Keratinocyte (primary cell): ENCODE data around the gene ZSCAN22. TPM values are rescaled to one million over a fixed set of nuclear protein-coding genes. Genes with fewer than 3 reads are reported as not detected.
A peak's percentile ranks its signal among the peaks of the same experiment; 100 is the strongest.

ENCODE experiments used
- DNase-seq: peaks from one replicate; pipeline ENCODE4 v3.0.0-alpha.2; 2011; ENCODE audit warnings: low read depth, missing footprints, low spot score
- FAIRE-seq: peaks from 2 replicates; lab custom pipeline; 2011; peaks lifted over from hg19 to GRCh38; lab: Jason Lieb, UNC
- H2AFZ ChIP-seq: 2 replicates; pipeline ENCODE4 v1.6.0; 2012; ENCODE audit warnings: low read length, control low read depth, inconsistent platforms; ENCODE audit not compliant: control insufficient read depth
- H3K27ac ChIP-seq: 2 replicates; pipeline ENCODE4 v1.5.1; 2011; ENCODE audit warnings: low read length; ENCODE audit not compliant: control insufficient read depth, insufficient read depth
- H3K27me3 ChIP-seq: 3 replicates; pipeline ENCODE4 v1.6.0; 2011; ENCODE audit warnings: low read length; ENCODE audit not compliant: control insufficient read depth, insufficient read depth; ENCODE audit errors: extremely low read depth
- H3K36me3 ChIP-seq, 2 experiments: 2 replicates in 1 of 2; 3 replicates in 1 of 2; pipeline ENCODE4 v1.5.1; 2011; ENCODE audit warnings: low read length in 2 of 2, mild to moderate bottlenecking in 1 of 2; ENCODE audit not compliant: control insufficient read depth in 2 of 2, insufficient read depth in 2 of 2; ENCODE audit errors: extremely low read depth in 1 of 2
- H3K4me1 ChIP-seq: 3 replicates; pipeline ENCODE4 v1.5.1; 2011; ENCODE audit warnings: low read length; ENCODE audit not compliant: control insufficient read depth, insufficient read depth; ENCODE audit errors: extremely low read depth
- H3K4me2 ChIP-seq: 3 replicates; pipeline ENCODE4 v1.6.0; 2011; ENCODE audit warnings: low read depth, low read length; ENCODE audit not compliant: control insufficient read depth, insufficient read depth; ENCODE audit errors: extremely low read depth
- H3K4me3 ChIP-seq, 3 experiments: fragments of 200-600 bp in 1 of 3; sonication (generic) in 1 of 3; 2 replicates in 2 of 3; 3 replicates in 1 of 3; pipeline ENCODE4 v1.5.1; 2011 to 2016; ENCODE audit warnings: low read length in 3 of 3, mild to moderate bottlenecking in 3 of 3, control low read depth in 2 of 3, inconsistent platforms in 1 of 3, low read depth in 1 of 3, mixed read lengths in 1 of 3, mixed run types in 1 of 3, moderate library complexity in 1 of 3; ENCODE audit not compliant: control insufficient read depth in 2 of 3, insufficient read depth in 2 of 3; ENCODE audit errors: extremely low read depth in 1 of 3
- H3K79me2 ChIP-seq: 2 replicates; pipeline ENCODE4 v1.6.0; 2012; ENCODE audit warnings: low read length; ENCODE audit not compliant: control insufficient read depth, insufficient read depth
- H3K9ac ChIP-seq: 3 replicates; pipeline ENCODE4 v1.6.0; 2011; ENCODE audit warnings: low read length; ENCODE audit not compliant: control insufficient read depth, insufficient read depth; ENCODE audit errors: extremely low read depth
- H3K9me1 ChIP-seq: 3 replicates; pipeline ENCODE4 v1.6.0; 2011; ENCODE audit warnings: low read length; ENCODE audit not compliant: control insufficient read depth, insufficient read depth; ENCODE audit errors: extremely low read depth
- H3K9me3 ChIP-seq: 2 replicates; pipeline ENCODE4 v1.5.1; 2012; ENCODE audit warnings: low read depth, low read length; ENCODE audit not compliant: control insufficient read depth
- H4K20me1 ChIP-seq: 3 replicates; pipeline ENCODE4 v1.6.0; 2011; ENCODE audit warnings: low read length; ENCODE audit not compliant: control insufficient read depth, insufficient read depth; ENCODE audit errors: extremely low read depth
- EZH2 ChIP-seq: IDR thresholded peaks from one replicate; pipeline ENCODE4 v1.6.1; 2012; ENCODE audit warnings: inconsistent platforms, mild to moderate bottlenecking, low read length, moderate library complexity
- dilution Hi-C: fragments of 300-500 bp; cut with MboI; formaldehyde crosslinking; loops from one replicate; pipeline ENCODE4 v1.7.0; 2020; ENCODE audit warnings: low sequenced_read_pairs; ENCODE audit not compliant: extremely low pct_ligation_motif_present
- polyA plus RNA-seq, 5 experiments: library from polyadenylated mRNA; depleted of rRNA in 3 of 5; stranded (reverse) in 3 of 5; stranded (forward) in 1 of 5; unstranded in 1 of 5; fragments of >200 nt; gene quantifications; 1 replicate in 1 of 5; 2 replicates in 3 of 5; 3 replicates in 1 of 5; pipeline versions ENCODE4 v1.2.1 to v1.2.3, GENCODE V29; 2011 to 2012; ENCODE audit warnings: missing spikeins in 2 of 5, low read depth in 1 of 5, low replicate concordance in 1 of 5
- small RNA-seq, 3 experiments: library from RNA; depleted of rRNA; stranded (forward); fragments of <200 nt; gene quantifications; one replicate each; pipeline ENCODE3, GENCODE V24; 2012; ENCODE audit warnings: low read depth in 3 of 3, low replicate concordance in 1 of 3; ENCODE audit not compliant: insufficient read length in 3 of 3
- TF ChIP-seq, protein P1 (sequence below), 3 experiments: IDR thresholded peaks in 1 of 3; conservative IDR thresholded peaks in 1 of 3; optimal IDR thresholded peaks in 1 of 3; 2 replicates in 2 of 3; 3 replicates in 1 of 3; pipeline versions ENCODE3 to v1.5.1; 2011; ENCODE audit warnings: low read length in 3 of 3, mild to moderate bottlenecking in 3 of 3, moderate library complexity in 2 of 3, control low read depth in 1 of 3, inconsistent platforms in 1 of 3; ENCODE audit not compliant: insufficient read depth in 2 of 3; ENCODE audit errors: extremely low read depth in 1 of 3

Gene ZSCAN22
- polyA plus RNA-seq, 1 donor (not counting 4 experiments of a cell fraction or from before 2014, with no cell fraction given): 2.5 TPM

DNA sequence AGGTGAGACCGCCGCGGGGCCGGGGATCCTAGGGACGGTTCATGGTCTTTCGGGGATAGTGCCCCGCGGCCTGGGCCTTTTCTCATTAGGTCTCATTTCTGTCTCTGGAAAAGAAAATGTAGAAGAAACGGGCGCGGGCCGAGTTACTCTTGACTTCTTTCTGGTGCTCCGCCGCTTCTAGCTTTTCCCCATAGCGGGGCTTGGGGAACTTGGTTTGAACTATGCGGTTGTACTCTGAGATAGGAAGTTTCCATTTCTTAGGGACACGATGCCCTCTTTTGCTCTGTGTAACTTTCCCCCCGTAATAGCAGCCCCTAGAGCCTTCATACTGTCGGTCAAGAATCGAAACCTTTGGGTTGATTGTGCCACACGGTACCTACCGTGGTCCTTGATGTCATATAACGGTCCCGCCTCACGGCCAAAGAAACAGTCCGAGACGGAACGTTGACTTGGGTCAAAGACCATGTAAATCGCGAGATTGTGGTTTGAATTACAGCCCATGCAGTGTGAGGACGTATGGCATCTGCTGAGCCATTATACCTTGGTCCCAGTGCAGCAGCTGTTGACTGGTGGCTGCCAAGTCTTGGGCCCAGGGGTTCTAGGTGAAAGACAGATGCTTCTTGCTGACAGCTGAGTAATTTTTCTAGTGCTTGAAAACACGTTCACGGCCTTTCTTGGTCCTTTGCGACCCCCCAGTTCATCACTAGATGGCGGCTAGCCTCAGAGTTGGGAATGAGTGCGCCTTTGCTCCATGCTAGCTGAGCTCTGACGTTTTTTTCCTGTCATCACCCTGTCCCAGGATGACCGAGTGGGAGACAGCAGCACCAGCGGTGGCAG lies 60.8 kb downstream of the ZSCAN22 start:
- Histone ChIP-seq H3K9ac (peak overlapping the region; percentile 99), H3K27me3 (no peaks in the 10 kb centered on the region), H3K79me2 (peaks cover 56% of the 10 kb centered on the region), H2AFZ (no peak overlapping the region), H3K4me1 (peaks cover 29% of the 10 kb centered on the region), H3K36me3 (peaks cover 9 to 26% of the 10 kb centered on the region in 2 experiments), H3K4me3 (peak overlapping the region; percentile 77 to 91 (median 89)), H3K4me2 (peak overlapping the region; percentile 95), H3K27ac (peak overlapping the region; percentile 98), H4K20me1 (peaks cover 19% of the 10 kb centered on the region), H3K9me3 (no peaks in the 10 kb centered on the region), H3K9me1 (no peaks in the 10 kb centered on the region)
- TF ChIP-seq, protein P1, sequence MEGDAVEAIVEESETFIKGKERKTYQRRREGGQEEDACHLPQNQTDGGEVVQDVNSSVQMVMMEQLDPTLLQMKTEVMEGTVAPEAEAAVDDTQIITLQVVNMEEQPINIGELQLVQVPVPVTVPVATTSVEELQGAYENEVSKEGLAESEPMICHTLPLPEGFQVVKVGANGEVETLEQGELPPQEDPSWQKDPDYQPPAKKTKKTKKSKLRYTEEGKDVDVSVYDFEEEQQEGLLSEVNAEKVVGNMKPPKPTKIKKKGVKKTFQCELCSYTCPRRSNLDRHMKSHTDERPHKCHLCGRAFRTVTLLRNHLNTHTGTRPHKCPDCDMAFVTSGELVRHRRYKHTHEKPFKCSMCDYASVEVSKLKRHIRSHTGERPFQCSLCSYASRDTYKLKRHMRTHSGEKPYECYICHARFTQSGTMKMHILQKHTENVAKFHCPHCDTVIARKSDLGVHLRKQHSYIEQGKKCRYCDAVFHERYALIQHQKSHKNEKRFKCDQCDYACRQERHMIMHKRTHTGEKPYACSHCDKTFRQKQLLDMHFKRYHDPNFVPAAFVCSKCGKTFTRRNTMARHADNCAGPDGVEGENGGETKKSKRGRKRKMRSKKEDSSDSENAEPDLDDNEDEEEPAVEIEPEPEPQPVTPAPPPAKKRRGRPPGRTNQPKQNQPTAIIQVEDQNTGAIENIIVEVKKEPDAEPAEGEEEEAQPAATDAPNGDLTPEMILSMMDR (optimal IDR thresholded peaks at IDR 0.05 in 1 of 3, IDR thresholded peaks at IDR 0.05 in 1 of 3, conservative IDR thresholded peaks at IDR 0.05 in 1 of 3; ENCODE audit: extremely low read depth in 1 of 3, insufficient read depth in 2 of 3, low read length in 3 of 3): no peak
- no peak for TF ChIP-seq EZH2
- FAIRE-seq: no peak
- DNase-seq: no peak
- dilution Hi-C loops: no loop called here

DNA sequence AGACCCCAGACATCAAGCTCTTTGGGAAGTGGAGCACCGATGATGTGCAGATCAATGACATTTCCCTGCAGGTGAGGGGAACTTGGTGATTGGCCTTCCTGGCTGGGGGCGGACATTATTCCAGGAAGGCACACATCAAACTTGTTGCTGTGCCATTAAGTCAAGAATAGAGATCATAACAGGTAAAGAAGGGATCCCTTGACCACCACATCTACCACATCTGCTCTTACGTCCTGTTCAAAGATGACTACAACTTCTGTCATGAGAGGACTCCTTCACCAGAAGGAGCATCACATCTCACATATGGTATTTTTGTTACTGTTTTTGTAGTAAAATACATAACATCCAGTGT lies 61.4 kb downstream of the ZSCAN22 start:
- Histone ChIP-seq H3K36me3 (peaks cover 13 to 32% of the 10 kb centered on the region in 2 experiments), H4K20me1 (peaks cover 24% of the 10 kb centered on the region), H3K9me1 (no peaks in the 10 kb centered on the region), H2AFZ (no peak overlapping the region), H3K27ac (peak overlapping the region; percentile 98), H3K4me2 (peak overlapping the region; percentile 95), H3K4me1 (peaks cover 34% of the 10 kb centered on the region), H3K4me3 (peak overlapping the region; percentile 77 to 91 (median 89)), H3K27me3 (no peaks in the 10 kb centered on the region), H3K9ac (peak overlapping the region; percentile 99), H3K9me3 (no peaks in the 10 kb centered on the region), H3K79me2 (peaks cover 62% of the 10 kb centered on the region)
- TF ChIP-seq EZH2: no peak
- TF ChIP-seq, protein P1 (optimal IDR thresholded peaks at IDR 0.05 in 1 of 3, IDR thresholded peaks at IDR 0.05 in 1 of 3, conservative IDR thresholded peaks at IDR 0.05 in 1 of 3; ENCODE audit: extremely low read depth in 1 of 3, insufficient read depth in 2 of 3, low read length in 3 of 3): no peak
- dilution Hi-C loops: no loop called here
- DNase-seq (no peak), FAIRE-seq (no peak)

Small RNA genes within 50 kb of the gene (small RNA-seq; reads per million reads assigned to genes)
- gene MIR4754 (0 to 0.25 (median 0) reads per million in 3 experiments), gene MIR6806 (0 to 1.7 (median 0.50) reads per million in 3 experiments), gene RNA5SP473 (0 to 5.0 (median 0.75) reads per million in 3 experiments)

Other genes with a start within 250 kb of the ZSCAN22 start
- gene ZSCAN18, start 228.8 kb upstream of the ZSCAN22 start, polyA plus RNA-seq: 13.5 to 24.6 TPM (median 16.1 TPM) in 3 replicates
- 6.9 to 8.5 TPM (median 8.4 TPM) in 3 replicates for gene ZNF329, start 176.2 kb upstream of the ZSCAN22 start, polyA plus RNA-seq
- 25.0 to 31.2 TPM (median 25.9 TPM) in 3 replicates for gene ZNF274, start 143.9 kb upstream of the ZSCAN22 start, polyA plus RNA-seq
- gene ZNF544, start 98.1 kb upstream of the ZSCAN22 start, polyA plus RNA-seq: 28.2 to 38.4 TPM (median 30.9 TPM) in 3 replicates
- gene ZNF8, start 48.0 kb upstream of the ZSCAN22 start, polyA plus RNA-seq: 2.5 to 2.8 TPM (median 2.7 TPM) in 3 replicates
- gene ERVK3-1, start 21.6 kb upstream of the ZSCAN22 start, polyA plus RNA-seq: 42.5 to 48.6 TPM (median 44.8 TPM) in 3 replicates
- gene A1BG, start 26.5 kb downstream of the ZSCAN22 start, polyA plus RNA-seq: 1.4 to 2.5 TPM (median 1.8 TPM) in 3 replicates
- 0.29 to 0.72 TPM (median 0.32 TPM) in 3 replicates for gene ZNF497, start 35.8 kb downstream of the ZSCAN22 start, polyA plus RNA-seq
- 0.29 to 1.0 TPM (median 0.39 TPM) in 3 replicates for gene ZNF837, start 54.0 kb downstream of the ZSCAN22 start, polyA plus RNA-seq
- 1,865 to 3,107 TPM (median 2,056 TPM) in 3 replicates for gene RPS5, start 60.3 kb downstream of the ZSCAN22 start, polyA plus RNA-seq
- gene RNF225, start 68.7 kb downstream of the ZSCAN22 start, polyA plus RNA-seq: 0.06 TPM in 1 of 3 replicates, not detected in the others
- gene ZNF584, start 81.7 kb downstream of the ZSCAN22 start, polyA plus RNA-seq: 12.2 to 15.5 TPM (median 12.9 TPM) in 3 replicates
- 1.5 to 2.1 TPM (median 1.6 TPM) in 3 replicates for gene ZNF132, start 113.2 kb downstream of the ZSCAN22 start, polyA plus RNA-seq
- 2.0 to 3.5 TPM (median 2.5 TPM) in 3 replicates for gene ZNF324B, start 124.6 kb downstream of the ZSCAN22 start, polyA plus RNA-seq
- gene ZNF324, start 140.1 kb downstream of the ZSCAN22 start, polyA plus RNA-seq: 5.0 to 10.8 TPM (median 6.6 TPM) in 3 replicates
- 2.1 to 4.7 TPM (median 2.7 TPM) in 3 replicates for gene ZNF446, start 149.4 kb downstream of the ZSCAN22 start, polyA plus RNA-seq
- 13.4 to 15.4 TPM (median 14.7 TPM) in 3 replicates for gene SLC27A5, start 185.0 kb downstream of the ZSCAN22 start, polyA plus RNA-seq
- 3.1 to 8.2 TPM (median 4.6 TPM) in 3 replicates for gene ZBTB45, start 192.8 kb downstream of the ZSCAN22 start, polyA plus RNA-seq
- gene TRIM28, start 217.1 kb downstream of the ZSCAN22 start, polyA plus RNA-seq: 290 to 316 TPM (median 298 TPM) in 3 replicates
- gene CHMP2A, start 228.1 kb downstream of the ZSCAN22 start, polyA plus RNA-seq: 105 to 167 TPM (median 115 TPM) in 3 replicates
- 55.9 to 104 TPM (median 82.6 TPM) in 3 replicates for gene UBE2M, start 231.6 kb downstream of the ZSCAN22 start, polyA plus RNA-seq
- 5.0 to 14.5 TPM (median 7.4 TPM) in 3 replicates for gene MZF1, start 246.3 kb downstream of the ZSCAN22 start, polyA plus RNA-seq